Suppressor macrophage treated with lipopolysaccharide for 4 hours (primary cell): ENCODE results near the gene MRPL23.
"Not testable (repeated sequence)": the region's sequence is repeated elsewhere in the genome, so short reads cannot be mapped to it uniquely, and the experiment has no call there.

Experiments used
- DNase-seq: peaks from one replicate; pipeline ENCODE4 v3.0.0-alpha.2; 2020

The MRPL23 gene

GRCh38 chr11:1934335-1935155, 12.6 kb upstream of the MRPL23 start:
- DNase-seq: no peak

DNA sequence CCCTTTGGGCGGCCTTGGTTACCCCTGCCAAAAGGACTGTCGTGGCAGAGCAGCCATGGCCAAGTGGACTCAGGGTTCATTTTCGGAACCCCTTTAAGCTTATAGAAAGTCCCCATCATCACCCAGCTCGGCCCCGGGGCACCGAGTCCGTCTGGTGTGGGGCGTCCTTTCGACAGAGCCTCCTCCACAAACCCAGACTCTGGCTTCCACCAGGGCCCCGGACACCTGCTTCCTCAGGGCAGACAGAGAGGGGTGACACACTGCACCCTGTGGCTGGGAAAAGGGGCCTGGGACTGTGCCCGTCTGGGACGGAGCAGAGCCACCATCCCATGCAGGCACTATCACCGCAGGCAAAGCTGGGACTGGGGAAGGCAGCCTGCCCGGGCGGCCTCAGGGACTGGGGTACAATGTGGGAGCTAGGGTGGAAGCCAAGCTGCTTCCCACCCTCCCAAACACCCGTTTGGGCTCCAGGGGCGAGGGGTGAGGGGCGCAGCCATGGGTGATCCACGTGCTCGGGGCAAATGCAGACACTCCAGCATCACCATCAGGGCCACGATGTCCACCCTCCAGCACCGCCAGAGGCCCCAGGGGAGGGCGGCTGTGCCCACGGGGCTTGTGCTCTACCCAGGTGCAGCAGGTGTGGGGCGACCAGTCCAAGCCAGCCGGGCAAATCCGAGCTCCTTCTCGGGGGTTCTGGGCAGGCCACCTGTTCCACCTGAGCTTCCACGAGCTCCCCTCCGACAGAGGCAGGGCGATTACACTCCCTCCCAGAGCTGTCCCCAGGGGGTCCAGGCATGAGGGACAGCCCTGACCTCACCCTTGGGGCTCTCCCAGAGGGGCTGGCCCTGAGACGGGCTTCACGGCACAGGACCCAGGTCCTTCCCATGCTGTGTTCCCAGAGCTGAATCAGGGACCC, 11.7 kb upstream of the MRPL23 start:
- DNase-seq: no peak

- DNase-seq: no peak
Measured at GRCh38 chr11:1936072-1936780, 10.9 kb upstream of the MRPL23 start.

GRCh38 chr11:1936781-1937615, 10.1 kb upstream of the MRPL23 start:
- no peak for DNase-seq

GRCh38 chr11:1937616-1938342, 9.4 kb upstream of the MRPL23 start:
- no peak for DNase-seq

- no peak for DNase-seq
Measured at GRCh38 chr11:1938343-1939005, 8.7 kb upstream of the MRPL23 start.

- no peak for DNase-seq
Measured at GRCh38 chr11:1939006-1939625, 8.0 kb upstream of the MRPL23 start.

GRCh38 chr11:1939788-1940187, 7.3 kb upstream of the MRPL23 start:
- DNase-seq: not testable (repeated sequence)

DNA sequence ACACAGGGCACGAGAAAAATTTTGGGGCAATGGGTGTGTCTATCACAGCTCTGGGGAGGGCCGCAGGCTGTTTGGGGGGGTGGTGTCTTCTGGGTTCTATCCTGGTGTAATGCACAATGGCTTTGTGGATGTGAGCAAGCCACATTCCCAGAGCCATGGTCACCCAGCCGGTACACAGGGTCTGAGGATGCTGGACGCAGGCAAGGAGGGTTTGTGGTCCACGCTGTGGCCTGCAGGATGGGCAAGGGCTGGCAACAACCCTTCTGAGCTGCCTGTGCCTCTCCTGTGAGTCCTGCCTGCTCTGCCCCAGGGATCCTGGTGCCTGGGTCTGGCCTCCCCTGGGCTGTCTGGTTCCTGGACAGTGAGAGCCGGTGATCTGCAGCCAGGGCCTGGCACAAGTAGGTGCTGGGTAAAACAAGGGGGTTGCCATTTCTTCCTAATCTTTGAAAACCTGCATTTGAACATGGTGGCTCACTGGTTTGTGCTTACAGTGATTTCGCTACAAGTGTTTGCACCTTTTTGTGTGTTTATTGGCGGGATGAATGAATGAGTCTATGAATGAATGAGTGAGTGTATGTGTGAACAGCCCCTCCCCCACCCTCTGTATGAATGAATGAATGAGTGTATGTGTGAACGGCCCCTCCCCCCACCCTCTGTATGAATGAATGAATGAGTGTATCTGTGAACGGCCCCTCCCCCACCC, 4.4 kb upstream of the MRPL23 start:
- no peak for DNase-seq

GRCh38 chr11:1943576-1943975, 3.6 kb upstream of the MRPL23 start:
- no peak for DNase-seq

DNA sequence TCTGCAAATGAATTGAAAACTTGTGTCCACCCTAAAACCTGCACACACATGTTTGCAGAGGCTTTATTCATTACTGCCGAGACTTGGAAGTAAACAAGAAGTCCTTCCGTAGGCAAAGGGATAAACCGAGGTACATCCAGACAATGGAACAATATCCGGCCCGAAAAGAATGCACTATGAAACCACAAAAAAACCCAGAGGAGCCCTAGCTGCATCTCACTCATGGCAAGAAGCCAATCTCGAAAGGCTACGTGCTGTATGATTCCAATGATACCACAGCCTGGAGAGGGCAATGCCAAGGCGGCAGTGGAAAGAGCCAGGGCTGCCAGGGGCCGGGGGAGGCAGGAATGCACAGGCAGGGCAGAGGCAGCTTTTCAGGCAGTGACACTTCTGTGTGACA, 3.2 kb upstream of the MRPL23 start:
- DNase-seq: no peak

GRCh38 chr11:1947592-1948237, 583 bp downstream of the MRPL23 start:
- no peak for DNase-seq

- no peak for DNase-seq
Measured at GRCh38 chr11:1948389-1948788, 1.3 kb downstream of the MRPL23 start.

- no peak for DNase-seq
Measured at GRCh38 chr11:1949302-1949701, 2.2 kb downstream of the MRPL23 start.

DNA sequence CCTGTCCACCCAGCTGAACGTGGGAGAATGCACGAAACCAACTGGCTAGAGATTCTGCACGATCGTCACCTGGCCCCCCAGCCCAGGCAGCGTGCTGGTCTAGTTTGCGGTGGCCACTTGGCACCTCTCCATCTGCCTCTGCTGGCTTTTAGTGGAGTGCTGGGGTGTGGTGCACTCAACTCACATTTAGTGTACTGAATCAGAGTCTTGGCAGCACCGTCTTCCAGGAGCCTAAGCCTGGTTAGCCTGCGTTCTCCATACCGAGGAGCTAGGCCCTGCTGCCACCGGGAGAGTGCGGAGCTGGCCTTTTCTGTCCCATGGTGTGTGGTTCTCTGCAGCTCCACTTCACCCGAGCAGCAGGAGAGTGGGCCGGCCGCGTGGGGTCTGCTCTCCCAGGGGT, 2.8 kb downstream of the MRPL23 start:
- DNase-seq: no peak

DNA sequence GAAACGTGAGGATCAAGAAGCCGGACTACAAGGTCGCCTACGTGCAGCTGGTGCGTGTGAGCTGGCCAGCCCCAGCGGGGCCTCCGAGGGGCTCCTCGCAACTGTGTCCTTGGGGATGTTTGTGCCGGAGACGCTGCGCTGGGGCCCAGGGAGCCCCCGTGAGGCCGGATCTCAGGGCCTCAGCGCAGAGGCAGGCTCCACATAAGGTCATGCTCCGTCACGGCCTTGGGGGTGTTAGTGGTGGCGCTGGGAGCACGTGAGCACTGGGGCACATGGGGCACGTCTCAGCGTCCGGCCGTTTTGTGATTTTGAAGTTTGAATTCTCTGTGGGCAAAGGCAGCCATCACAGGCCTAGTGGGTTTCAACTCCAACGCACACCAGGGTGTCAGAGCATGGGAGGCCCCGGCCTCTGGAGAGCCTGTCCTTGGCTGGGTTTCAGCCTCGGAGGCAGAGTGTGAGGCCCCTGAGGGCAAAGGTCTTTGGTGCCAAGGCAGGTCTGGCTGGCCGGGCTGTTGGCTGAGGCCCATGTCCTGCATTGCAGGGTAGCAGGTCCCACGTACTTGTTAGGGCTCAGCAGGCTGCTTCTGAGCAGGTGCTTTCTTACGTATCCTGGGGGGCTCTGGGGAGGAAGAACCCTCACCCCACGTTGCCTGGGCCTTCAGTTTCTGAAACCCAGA, 5.8 kb downstream of the MRPL23 start:
- DNase-seq: no peak

GRCh38 chr11:1953489-1954266, 6.5 kb downstream of the MRPL23 start:
- no peak for DNase-seq

DNA sequence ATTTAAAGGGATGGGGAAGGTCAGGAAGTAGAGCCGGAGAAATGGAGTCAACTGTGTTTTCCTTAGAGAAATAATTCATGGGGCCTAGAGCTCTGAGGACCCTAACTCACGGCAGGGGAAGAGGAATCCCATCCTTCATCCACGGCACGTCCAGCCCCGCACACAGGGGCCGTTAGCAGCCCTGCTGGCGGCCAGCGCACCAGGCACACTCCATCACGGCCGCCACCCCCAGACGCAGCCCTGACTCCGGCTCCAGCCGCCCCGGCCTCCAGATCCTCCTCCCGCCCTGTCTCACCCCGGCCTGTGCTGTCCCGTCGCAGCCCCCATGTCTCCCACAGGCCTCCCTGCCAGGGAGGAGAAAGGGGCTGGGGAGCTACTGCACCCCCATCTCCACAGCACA, 11.2 kb downstream of the MRPL23 start:
- no peak for DNase-seq
